Stimulated activated CD4-positive, alpha-beta T cell treated with anti-CD3 and anti-CD28 coated beads, Interleukin-4, amount 100 ng/mL, for 4 hours (primary cell): ENCODE data around the gene ACTR3.
"Not testable (repeated sequence)": the region's sequence is repeated elsewhere in the genome, so short reads cannot be mapped to it uniquely, and the experiment has no call there.

Experiments
- DNase-seq, 2 experiments: peaks; one replicate each; pipeline ENCODE4 v3.0.0-alpha.2; 2020

The ACTR3 gene

GRCh38 chr2:113906647-113907046, 16.8 kb downstream of the ACTR3 start:
- no peak for DNase-seq

GRCh38 chr2:113907297-113907696, 17.4 kb downstream of the ACTR3 start:
- no peak for DNase-seq

- DNase-seq, result peak; percentile 43 to 84
Observed at GRCh38 chr2:113910110-113910717, 20.3 kb downstream of the ACTR3 start.

- DNase-seq, result no peak
Observed at GRCh38 chr2:113910967-113911678, 21.2 kb downstream of the ACTR3 start.

GRCh38 chr2:113915082-113915819, 25.4 kb downstream of the ACTR3 start:
- no peak for DNase-seq

- no peak for DNase-seq
Observed at GRCh38 chr2:113918229-113918628, 28.3 kb downstream of the ACTR3 start.

GRCh38 chr2:113920996-113921395, 31.1 kb downstream of the ACTR3 start:
- no peak for DNase-seq

- DNase-seq, result no peak
Observed at GRCh38 chr2:113922335-113922734, 32.4 kb downstream of the ACTR3 start.

- DNase-seq, result no peak
Observed at GRCh38 chr2:113922784-113923183, 32.9 kb downstream of the ACTR3 start.

GRCh38 chr2:113925884-113926283, 36.0 kb downstream of the ACTR3 start:
- DNase-seq, result no peak

GRCh38 chr2:113926314-113926713, 36.4 kb downstream of the ACTR3 start:
- DNase-seq, result no peak

GRCh38 chr2:113930448-113930847, 40.6 kb downstream of the ACTR3 start:
- no peak for DNase-seq

- no peak for DNase-seq
Observed at GRCh38 chr2:113937501-113937900, 47.6 kb downstream of the ACTR3 start.

- no peak for DNase-seq
Observed at GRCh38 chr2:113940891-113941290, 51.0 kb downstream of the ACTR3 start.

GRCh38 chr2:113945784-113946183, 55.9 kb downstream of the ACTR3 start:
- DNase-seq, result not testable (repeated sequence)

GRCh38 chr2:113950906-113951305, 61.0 kb downstream of the ACTR3 start:
- DNase-seq, result not testable (repeated sequence)

GRCh38 chr2:113961000-113961399, 71.1 kb downstream of the ACTR3 start:
- DNase-seq, result no peak

- no peak for DNase-seq
Observed at GRCh38 chr2:113962692-113963480, 73.0 kb downstream of the ACTR3 start.

GRCh38 chr2:113963965-113964364, 74.1 kb downstream of the ACTR3 start:
- DNase-seq, result no peak

GRCh38 chr2:113964436-113964835, 74.5 kb downstream of the ACTR3 start:
- DNase-seq, result no peak

- DNase-seq, result no peak
Observed at GRCh38 chr2:113965228-113965627, 75.3 kb downstream of the ACTR3 start.

- DNase-seq, result peak in 1 of 2 experiments; percentile 26
Observed at GRCh38 chr2:113965644-113966043, 75.8 kb downstream of the ACTR3 start.

GRCh38 chr2:113966171-113966570, 76.3 kb downstream of the ACTR3 start:
- no peak for DNase-seq
